Measurements from ENCODE around the gene CCDC157.

The CCDC157 gene

GRCh38 chr22:30325724-30326254 is 31.0 kb upstream of the CCDC157 start:
- peak overlapping the region; percentile 75 to 95 for H3K4me3 ChIP-seq (replicated peaks in 1 of 2; ENCODE audit: low read depth in 2 of 2, low read length in 2 of 2)
- no peak for TF ChIP-seq CTCF (IDR thresholded peaks at IDR 0.05; ENCODE audit: low read depth, low read length)
- no peak for DNase-seq (ENCODE audit: low read depth in 2 of 2)

- no peak for TF ChIP-seq CTCF (IDR thresholded peaks at IDR 0.05; ENCODE audit: low read depth, low read length)
- peak overlapping the region; percentile 75 to 95 for H3K4me3 ChIP-seq (replicated peaks in 1 of 2; ENCODE audit: low read depth in 2 of 2, low read length in 2 of 2)
- DNase-seq (ENCODE audit: low read depth in 2 of 2): peak in 1 of 2 donors; percentile 21
Observed at GRCh38 chr22:30326255-30326705, 30.5 kb upstream of the CCDC157 start.

GRCh38 chr22:30326706-30327362 is 30.0 kb upstream of the CCDC157 start, which contains the start of gene TBC1D10A:
Gene TBC1D10A (minus strand): TSS chr22:30326941. CDS start chr22:30326881, 60 bp downstream.
- peak within 1 kb of the TSS; percentile 75 to 95 for H3K4me3 ChIP-seq (replicated peaks in 1 of 2; ENCODE audit: low read depth in 2 of 2, low read length in 2 of 2)
- no peak for TF ChIP-seq CTCF (IDR thresholded peaks at IDR 0.05; ENCODE audit: low read depth, low read length)
- peak; percentile 80 to 94 for DNase-seq (ENCODE audit: low read depth in 2 of 2)

- no peak for TF ChIP-seq CTCF (IDR thresholded peaks at IDR 0.05; ENCODE audit: low read depth, low read length)
- H3K4me3 ChIP-seq (replicated peaks in 1 of 2; ENCODE audit: low read depth in 2 of 2, low read length in 2 of 2): no peak overlapping the region
- DNase-seq (ENCODE audit: low read depth in 2 of 2): no peak
Observed at GRCh38 chr22:30327864-30328345, 28.9 kb upstream of the CCDC157 start.

GRCh38 chr22:30328466-30329049 is 28.2 kb upstream of the CCDC157 start:
- no peak for DNase-seq (ENCODE audit: low read depth in 2 of 2)
- H3K4me3 ChIP-seq (replicated peaks in 1 of 2; ENCODE audit: low read depth in 2 of 2, low read length in 2 of 2): no peak overlapping the region
- no peak for TF ChIP-seq CTCF (IDR thresholded peaks at IDR 0.05; ENCODE audit: low read depth, low read length)

GRCh38 chr22:30332551-30332950 is 24.3 kb upstream of the CCDC157 start:
- no peak for DNase-seq (ENCODE audit: low read depth in 2 of 2)
- TF ChIP-seq CTCF (IDR thresholded peaks at IDR 0.05; ENCODE audit: low read depth, low read length): no peak
- no peak overlapping the region for H3K4me3 ChIP-seq (replicated peaks in 1 of 2; ENCODE audit: low read depth in 2 of 2, low read length in 2 of 2)
